ENCODE data around the gene DAPK2. TPM values are rescaled to one million over a fixed set of nuclear protein-coding genes. Genes with fewer than 3 reads are reported as not detected.

DAPK2 gene
- total and polyA plus RNA-seq, 12 donors: 20.8 to 62.6 (median 38.5) TPM

- 89 to 98% methylated on average over 1 of the region's 1 CpG for WGBS, 2 donors
- ATAC-seq (no peak), DNase-seq (no peak)
- Histone ChIP-seq H3K27me3 (peaks cover 0 to 8% (median 0%) of the 10 kb centered on the region in 7 donors), H3K4me3 (no peak overlapping the region), H3K9me3 (no peaks in the 10 kb centered on the region), H3K36me3 (no peaks in the 10 kb centered on the region), H3K4me1 (peaks cover 2 to 60% (median 24%) of the 10 kb centered on the region in 9 donors), H3K27ac (no peak overlapping the region)
- intact Hi-C loops (cut with DNase I): loop anchor here in 9 of 10 donors (1.0 to 10.0 kb wide), 14 partner anchors 62 to 297 kb away; partner anchors contain the start of gene HERC1 (in 1 of the 9)
- TF ChIP-seq CTCF (IDR thresholded peaks at IDR 0.05): no peak
Observed at GRCh38 chr15:64048781-64049460, 2.6 kb upstream of the DAPK2 start.

- TF ChIP-seq CTCF (IDR thresholded peaks at IDR 0.05): no peak
- intact Hi-C loops (cut with DNase I): loop anchor here (2.0 to 10.0 kb wide), 16 partner anchors 59 to 294 kb away; partner anchors contain the start of gene HERC1 (in 1 of the 10)
Observed at GRCh38 chr15:64045774-64046420, 388 bp downstream of the DAPK2 start.

GRCh38 chr15:64045101-64045435 lies 1.2 kb downstream of the DAPK2 start:
- 60 to 63% methylated on average over 5 of the region's 5 CpGs for WGBS, 2 donors
- peak in 5 of 8 donors; percentile 1 to 10 (median 6) for ATAC-seq

More at GRCh38 chr15:64045774-64046420, 388 bp downstream of the DAPK2 start:
- ATAC-seq (peak; percentile 21 to 54 (median 31)), DNase-seq (peak; percentile 32 to 58)
- WGBS, 2 donors: 7 to 11% methylated on average over 43 to 76 of the region's 76 CpGs
- Histone ChIP-seq H3K9me3 (no peaks in the 10 kb centered on the region), H3K36me3 (no peaks in the 10 kb centered on the region), H3K27ac (peak overlapping the region; percentile 48 to 86 (median 82)), H3K27me3 (peaks cover 0 to 8% (median 0%) of the 10 kb centered on the region in 7 donors), H3K4me3 (peak overlapping the region; percentile 61 to 91 (median 72)), H3K4me1 (peaks cover 2 to 64% (median 43%) of the 10 kb centered on the region in 9 donors)

More at GRCh38 chr15:64045101-64045435, 1.2 kb downstream of the DAPK2 start:
- Histone ChIP-seq H3K4me3 (peak overlapping the region; percentile 61 to 91 (median 72)), H3K36me3 (peaks cover 0 to 4% (median 0%) of the 10 kb centered on the region in 9 donors), H3K9me3 (no peaks in the 10 kb centered on the region), H3K27me3 (peaks cover 0 to 8% (median 0%) of the 10 kb centered on the region in 7 donors), H3K27ac (peak overlapping the region in 9 of 10 donors; percentile 3 to 86 (median 82)), H3K4me1 (peaks cover 2 to 56% (median 39%) of the 10 kb centered on the region in 9 donors)
- intact Hi-C loops (cut with DNase I): loop anchor here in 9 of 10 donors (2.0 to 10.0 kb wide), 14 partner anchors 58 to 293 kb away; partner anchors contain the start of gene HERC1 (in 1 of the 9)
- no peak for TF ChIP-seq CTCF (IDR thresholded peaks at IDR 0.05)
- DNase-seq: no peak
